ENCODE measurements around the gene NANOS1.

NANOS1 gene

DNA sequence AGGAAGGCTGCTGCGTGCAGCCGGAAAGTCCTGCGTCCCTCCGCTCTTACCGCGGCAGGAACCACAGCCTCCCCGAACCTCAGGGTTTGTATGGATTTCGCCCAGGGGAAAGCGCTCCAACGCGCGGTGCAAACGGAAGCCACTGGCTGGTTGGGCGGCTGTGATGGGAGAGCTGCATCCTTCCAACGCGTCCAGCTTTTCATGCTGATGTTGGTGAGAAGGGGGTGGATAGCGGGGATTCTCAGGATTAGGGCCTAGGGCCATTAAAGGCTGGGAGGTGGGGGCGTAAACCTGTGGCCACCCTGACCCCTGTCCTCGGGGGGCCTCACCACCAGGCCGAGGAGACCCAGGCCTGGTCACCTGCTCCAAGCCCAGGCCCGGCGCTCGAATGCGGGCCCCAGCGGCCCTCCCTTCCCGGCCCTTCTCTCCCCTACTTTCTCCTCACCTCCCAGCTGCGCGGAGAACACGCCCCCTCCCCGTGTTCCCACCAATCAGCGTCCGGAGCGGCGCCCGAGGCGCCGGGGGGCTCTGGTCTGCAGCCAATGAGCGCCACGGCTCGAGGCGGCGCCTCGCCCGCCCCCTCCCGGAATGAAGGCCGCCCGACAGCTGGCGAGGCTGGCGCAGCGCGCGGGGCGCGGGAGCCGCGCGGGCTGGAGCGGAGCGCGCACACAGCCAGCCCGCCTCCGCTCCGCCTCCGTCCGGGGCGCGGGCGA, 458 bp upstream of the NANOS1 start:
- no peak for TF ChIP-seq CTCF (conservative IDR thresholded peaks at IDR 0.05; ENCODE audit: low read length)
- H3K4me3 ChIP-seq (ENCODE audit: low read length): peak overlapping the region; percentile 34
- peak; percentile 73 for DNase-seq (ENCODE audit: low read depth)

GRCh38 chr10:119030421-119031250, 1.1 kb downstream of the NANOS1 start:
- DNase-seq (ENCODE audit: low read depth): peak; percentile 34
- TF ChIP-seq CTCF (conservative IDR thresholded peaks at IDR 0.05; ENCODE audit: low read length): no peak

DNA sequence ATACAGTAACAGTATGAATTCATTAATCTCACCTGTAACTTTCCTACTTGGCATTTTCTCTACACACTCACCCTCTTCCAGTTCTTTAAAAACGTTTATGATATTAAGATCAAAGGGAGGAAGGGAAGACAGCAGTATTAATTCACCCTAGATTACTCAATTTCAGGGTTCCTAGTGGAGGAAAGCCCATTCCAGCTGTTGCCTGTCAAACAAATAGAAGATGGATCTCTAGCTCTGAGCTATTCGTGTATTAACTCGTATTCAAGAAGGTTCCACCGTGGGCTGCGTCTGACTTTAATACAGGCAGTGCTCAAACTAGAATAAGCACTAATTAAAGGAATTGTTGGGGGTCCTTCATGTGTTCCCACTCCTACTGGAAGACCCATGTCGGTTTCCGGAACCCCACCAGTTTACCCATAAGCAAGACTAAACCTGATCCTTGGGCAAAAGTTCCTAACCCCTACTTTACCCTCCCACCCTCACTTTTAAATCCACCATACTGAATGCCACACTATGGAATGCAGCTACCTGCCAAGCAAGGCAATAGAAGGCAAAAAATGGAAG, 2.1 kb downstream of the NANOS1 start:
- no peak for DNase-seq (ENCODE audit: low read depth)
- no peak overlapping the region for H3K4me3 ChIP-seq (ENCODE audit: low read length)
- no peak for TF ChIP-seq CTCF (conservative IDR thresholded peaks at IDR 0.05; ENCODE audit: low read length)

More at GRCh38 chr10:119030421-119031250, 1.1 kb downstream of the NANOS1 start:
- peak overlapping the region; percentile 54 for H3K4me3 ChIP-seq (ENCODE audit: low read length)

DNA sequence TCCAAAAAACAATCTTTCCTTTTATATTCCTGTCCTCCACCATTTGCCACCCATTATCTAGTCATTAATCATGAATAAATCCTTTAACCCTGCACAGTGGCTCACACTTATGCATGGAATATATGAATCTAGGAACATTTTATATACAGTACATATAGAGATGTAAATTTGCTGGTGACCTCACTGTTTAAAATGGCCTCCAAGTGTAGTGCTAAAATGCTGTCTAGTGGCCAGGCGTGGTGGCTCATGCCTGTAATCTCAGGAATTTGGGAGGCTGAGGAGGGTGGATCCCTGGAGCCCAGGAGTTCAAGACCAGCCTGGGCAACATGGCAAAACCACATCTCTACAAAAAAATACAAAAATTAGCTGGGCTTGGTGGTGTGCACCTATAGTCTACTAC, 9.6 kb downstream of the NANOS1 start:
- no peak overlapping the region for H3K4me3 ChIP-seq (ENCODE audit: low read length)
- TF ChIP-seq CTCF (conservative IDR thresholded peaks at IDR 0.05; ENCODE audit: low read length): no peak
- no peak for DNase-seq (ENCODE audit: low read depth)

- DNase-seq (ENCODE audit: low read depth): no peak
- H3K4me3 ChIP-seq (ENCODE audit: low read length): no peak overlapping the region
- no peak for TF ChIP-seq CTCF (conservative IDR thresholded peaks at IDR 0.05; ENCODE audit: low read length)
These were observed 11.8 kb downstream of the NANOS1 start for GRCh38 chr10:119041326-119041725.

DNA sequence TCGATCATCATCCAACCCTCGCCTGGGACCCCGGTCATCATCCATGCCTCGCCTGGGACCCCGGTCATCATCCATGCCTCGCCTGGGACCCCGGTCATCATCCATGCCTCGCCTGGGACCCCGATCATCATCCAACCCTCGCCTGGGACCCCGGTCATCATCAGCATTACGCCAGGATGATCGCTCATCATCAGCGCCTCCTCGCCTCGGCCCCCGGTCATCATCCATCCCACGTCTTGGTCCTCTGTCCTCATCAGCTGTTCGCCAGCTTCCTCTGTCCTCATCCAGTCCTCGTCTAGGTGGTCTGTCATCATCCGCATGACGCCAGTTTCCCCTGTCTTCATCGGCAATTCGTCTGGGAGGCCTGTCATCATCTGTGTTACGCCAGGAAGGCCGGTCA, 12.7 kb downstream of the NANOS1 start:
- no peak for DNase-seq (ENCODE audit: low read depth)
- H3K4me3 ChIP-seq (ENCODE audit: low read length): no peak overlapping the region
- no peak for TF ChIP-seq CTCF (conservative IDR thresholded peaks at IDR 0.05; ENCODE audit: low read length)
